HG02571 (cell line): ENCODE results near the gene GGA3.
"Not testable (repeated sequence)": the region's sequence is repeated elsewhere in the genome, so short reads cannot be mapped to it uniquely, and the experiment has no call there.

Experiments used
- ATAC-seq: cut with Tn5 transposase; IDR thresholded peaks from one replicate; pipeline ENCODE4 v1.9.1; 2021; ENCODE audit warnings: mild to moderate bottlenecking, moderate library complexity; ENCODE audit not compliant: unreplicated experiment

GGA3 gene

DNA sequence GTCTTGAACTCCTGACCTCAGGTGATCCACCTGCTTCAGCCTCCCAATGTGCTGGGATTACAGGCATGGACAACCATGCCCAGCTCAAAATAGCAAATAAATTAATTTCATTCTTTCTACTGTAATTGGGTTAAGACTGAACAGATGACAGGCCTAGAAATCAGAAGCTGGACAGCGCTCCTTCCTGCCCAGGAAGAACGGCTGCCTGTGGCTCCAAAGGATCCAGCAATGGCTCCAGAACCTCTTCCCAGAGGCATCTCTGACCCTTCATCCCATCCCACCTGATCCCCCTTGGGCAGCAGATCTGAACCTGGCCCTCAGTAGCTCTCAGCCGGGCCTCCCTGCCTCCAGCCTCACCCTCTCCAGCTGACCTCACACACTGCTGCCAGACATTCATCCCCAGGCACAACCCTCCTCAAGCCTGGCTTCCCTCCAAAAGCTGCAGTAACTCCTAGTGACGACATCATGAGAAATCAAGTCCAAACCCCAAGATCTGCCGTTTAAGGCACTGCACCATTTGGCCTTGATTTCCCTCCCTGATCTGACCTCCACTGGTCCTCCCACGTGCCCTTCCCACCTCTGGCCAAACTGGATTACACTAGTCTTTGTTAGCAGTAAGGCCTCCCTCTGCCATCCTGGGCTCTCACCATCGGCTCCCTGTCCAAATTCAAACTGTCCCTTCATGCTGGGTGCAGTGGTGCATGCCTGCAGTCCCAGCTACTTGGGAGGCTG lies 12.7 kb upstream of the GGA3 start:
- no peak for ATAC-seq

DNA sequence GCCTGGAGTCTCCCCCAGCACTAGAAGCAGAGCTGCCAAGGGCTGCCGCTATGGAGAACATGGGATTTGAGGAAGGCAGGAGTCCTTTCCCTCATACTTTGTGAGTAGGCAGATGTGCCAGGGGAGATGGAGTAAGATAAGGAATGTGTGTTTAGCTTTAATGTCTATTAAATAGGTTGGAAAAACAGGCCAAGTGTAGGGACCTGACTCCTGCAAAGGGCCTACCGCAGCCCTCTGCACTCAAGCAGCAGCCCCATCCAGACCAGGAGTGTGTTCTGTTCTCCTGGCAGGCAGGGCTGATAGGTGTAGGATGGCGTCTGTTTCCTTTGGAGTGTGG lies 11.4 kb upstream of the GGA3 start:
- no peak for ATAC-seq

DNA sequence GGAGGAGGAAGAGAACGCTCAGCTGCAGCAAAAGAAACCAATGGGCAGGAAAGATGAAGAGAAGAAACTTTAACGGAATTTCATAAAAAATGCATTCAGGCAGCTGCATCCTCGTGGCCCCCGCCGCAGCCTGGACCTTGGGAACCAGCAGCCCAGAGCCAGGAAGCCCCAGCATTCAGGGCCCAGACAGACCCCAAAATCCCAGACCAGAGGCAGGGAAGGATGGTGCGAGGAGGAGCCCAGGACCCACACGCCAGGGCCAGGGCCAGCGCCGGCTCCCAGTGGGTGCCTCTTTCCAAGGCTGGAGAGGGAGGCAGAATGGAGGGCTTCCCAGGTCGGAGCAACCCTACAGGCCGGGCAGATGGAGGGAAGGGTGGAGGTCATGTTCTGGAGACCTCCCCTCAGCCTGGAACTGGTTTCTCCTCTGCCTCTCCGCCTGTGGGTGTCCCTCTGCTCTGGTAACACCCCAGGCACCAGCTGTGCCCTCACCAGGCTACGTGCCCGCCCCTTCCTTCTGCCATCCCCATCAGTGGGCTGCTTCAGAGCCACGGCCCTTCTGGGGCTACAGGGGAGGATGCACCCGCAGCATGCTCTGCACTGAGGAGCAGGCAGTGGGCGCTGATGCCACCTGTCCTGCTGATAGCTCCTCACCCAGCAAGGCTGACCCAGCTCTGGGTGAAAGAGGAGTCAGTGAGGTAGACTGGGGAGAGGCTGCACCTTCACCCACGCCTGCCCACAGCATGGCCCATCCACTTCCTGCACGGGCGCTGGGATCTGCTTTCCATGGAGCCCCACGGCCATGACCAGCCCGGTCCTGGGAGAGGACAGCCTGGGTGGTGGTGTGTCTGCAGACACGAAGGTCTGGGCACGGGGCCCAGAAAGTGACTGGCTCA lies 10.8 kb upstream of the GGA3 start:
- ATAC-seq: no peak

DNA sequence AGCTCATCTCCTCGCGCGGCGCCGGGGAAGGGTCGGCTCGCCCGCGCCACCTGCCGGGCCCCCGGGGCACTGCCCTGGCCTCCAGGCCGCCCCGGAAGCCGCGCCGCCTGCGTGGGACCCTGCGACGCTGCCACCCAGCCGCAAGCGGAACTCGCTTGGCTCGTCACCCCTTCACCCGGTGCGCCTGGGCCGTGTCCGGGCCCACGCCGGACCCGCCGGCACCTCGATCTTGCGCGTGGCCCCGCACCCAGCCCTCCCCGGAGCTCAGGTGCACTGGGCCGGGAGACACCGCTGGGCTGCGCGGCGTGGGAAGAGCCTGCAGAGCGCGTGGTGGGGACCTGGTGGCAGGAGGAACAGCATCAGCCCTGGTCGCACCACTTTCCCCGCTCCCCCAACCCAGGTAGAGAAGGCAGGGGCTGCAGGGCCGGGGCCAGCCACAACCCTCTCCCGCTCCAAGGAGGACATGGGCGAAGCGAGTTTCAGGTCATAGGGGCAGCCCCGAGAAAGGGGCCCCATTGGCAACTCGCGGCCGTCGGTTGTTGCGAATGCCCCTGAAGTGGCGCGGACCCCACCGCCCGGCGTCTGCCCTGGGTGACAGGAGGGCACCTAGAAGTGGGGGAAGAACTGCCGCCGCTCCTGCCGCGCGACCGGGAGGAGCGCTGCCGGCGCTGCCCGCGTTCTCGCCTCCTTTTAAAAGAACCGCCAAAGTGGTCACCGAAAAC lies 10.0 kb upstream of the GGA3 start:
- peak; percentile 63 for ATAC-seq

DNA sequence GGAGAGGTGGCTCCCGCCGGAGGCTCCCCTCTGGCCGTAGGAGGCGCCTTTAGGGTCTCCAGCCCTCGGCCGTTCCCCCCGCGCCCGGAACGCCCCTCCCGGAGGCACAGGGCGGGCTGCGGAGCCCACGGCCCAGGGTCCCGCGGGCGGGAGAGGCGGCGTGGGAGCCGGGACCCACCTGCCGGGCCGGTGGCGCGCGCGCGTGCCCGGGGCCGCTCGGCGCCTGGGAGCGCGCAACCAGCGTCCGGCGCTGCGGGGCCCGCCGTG lies 9.5 kb upstream of the GGA3 start, which contains the start of gene MIF4GD:
Gene MIF4GD, minus strand, starts transcription at position 266 of the 267 bp plus-strand sequence. CDS start 1,036 bp downstream, outside the sequence.
- peak; percentile 19 for ATAC-seq

DNA sequence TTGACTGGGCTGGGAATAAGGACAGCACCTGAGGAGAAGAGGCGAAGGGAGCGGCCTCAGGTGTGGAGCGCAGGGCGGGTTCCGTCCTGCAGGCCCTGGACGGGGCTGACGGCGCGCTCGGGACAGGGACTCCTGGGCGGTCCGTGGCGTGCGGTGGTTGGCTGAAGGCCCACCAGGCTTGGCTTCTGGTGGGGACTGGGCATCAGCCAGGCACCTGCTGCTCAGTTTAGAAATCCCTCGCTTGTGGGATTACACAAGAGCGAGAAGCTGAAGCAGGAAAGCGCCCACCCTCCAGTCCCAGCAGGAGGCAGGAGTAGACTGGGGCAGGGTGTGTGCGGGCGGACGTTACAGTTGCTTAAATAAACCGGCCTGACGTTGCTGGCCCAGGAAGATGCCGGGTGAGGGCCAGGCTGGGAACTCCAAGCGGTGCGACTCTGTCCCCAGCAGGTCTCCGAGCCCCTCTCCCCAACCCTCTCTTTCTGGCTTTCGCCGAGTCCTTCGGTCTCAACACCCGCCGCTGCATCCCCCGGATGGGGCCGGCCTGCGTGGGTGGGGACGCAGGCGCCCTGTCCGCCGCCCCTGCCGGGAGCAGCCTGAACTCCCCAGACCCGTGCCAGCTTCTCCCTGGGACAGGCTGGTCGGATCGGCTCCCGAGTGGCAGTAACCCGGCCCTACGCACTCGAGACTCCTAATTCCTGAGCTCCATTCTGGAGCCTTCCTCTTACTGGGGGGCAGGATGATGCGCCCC lies 9.0 kb upstream of the GGA3 start:
- ATAC-seq: peak; percentile 28

DNA sequence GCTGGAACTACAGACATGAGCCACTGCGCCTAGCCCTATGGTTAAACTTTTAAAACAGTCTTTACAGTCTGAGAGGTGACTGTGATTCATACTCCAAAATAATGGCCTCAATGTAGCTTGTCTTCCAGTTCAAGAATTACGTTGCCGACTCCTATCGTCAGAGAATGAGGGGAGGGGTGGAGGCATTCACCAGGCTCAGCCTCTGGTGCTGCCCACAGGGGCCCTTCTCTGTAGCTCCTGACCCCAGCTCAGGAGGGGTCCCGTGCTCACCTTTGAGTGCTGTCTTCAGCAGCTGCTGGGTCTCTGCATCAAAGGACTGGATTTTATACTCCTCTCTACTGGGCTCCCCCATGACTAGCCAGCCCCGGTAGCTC lies 8.4 kb upstream of the GGA3 start:
- ATAC-seq: no peak

DNA sequence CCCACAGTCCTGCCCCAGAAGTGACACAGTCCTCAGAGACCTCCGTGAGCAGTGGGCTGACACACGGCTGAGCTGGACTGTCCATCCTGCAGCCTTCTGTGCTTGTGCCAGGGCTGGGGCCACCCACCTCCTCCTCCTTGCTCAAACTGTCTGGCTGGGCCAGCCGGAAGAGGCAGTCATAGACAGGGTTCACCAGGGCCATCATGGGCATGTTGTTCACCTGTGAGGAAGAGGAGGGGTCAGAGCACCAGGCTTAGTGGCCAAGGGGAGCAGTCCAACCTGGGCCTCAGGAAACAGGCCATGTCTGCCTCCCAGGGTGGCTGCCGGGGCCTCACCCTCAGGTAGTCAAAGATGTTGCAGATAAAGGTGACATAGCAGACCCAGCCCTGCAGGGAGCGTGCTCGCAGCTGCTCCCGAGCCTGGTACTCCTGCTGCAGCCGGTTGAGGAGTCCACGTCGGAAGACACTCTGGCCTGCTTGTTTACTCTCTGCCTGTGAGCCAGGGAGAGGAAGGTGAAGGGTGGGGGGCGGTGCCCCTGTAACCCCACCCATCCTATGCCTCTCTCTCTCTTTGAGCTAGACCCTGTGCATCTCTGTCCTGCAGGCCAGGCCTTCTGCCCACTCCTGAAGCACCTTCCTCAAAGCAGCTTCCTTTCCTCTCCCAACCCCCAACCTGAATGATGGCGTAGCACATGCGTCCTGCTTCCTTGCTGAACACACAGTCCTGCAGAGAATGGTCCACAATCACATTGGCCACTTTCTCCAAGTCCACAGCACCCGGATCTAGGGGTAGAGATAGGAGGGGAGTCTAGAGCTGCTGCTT lies 6.2 kb upstream of the GGA3 start:
- no peak for ATAC-seq

DNA sequence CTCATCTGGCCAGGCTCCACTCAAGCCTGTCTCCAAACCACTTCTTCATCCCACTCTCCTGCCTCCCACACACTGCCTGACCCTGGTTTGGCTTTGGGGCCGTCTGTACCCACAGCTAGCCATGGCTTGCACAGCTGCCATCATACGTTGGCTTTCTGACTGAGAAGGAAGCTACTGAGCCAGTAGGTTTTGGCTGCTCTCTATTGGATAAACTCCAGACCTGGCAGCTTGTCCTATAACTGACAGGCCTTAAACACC lies 5.7 kb upstream of the GGA3 start:
- ATAC-seq: no peak

DNA sequence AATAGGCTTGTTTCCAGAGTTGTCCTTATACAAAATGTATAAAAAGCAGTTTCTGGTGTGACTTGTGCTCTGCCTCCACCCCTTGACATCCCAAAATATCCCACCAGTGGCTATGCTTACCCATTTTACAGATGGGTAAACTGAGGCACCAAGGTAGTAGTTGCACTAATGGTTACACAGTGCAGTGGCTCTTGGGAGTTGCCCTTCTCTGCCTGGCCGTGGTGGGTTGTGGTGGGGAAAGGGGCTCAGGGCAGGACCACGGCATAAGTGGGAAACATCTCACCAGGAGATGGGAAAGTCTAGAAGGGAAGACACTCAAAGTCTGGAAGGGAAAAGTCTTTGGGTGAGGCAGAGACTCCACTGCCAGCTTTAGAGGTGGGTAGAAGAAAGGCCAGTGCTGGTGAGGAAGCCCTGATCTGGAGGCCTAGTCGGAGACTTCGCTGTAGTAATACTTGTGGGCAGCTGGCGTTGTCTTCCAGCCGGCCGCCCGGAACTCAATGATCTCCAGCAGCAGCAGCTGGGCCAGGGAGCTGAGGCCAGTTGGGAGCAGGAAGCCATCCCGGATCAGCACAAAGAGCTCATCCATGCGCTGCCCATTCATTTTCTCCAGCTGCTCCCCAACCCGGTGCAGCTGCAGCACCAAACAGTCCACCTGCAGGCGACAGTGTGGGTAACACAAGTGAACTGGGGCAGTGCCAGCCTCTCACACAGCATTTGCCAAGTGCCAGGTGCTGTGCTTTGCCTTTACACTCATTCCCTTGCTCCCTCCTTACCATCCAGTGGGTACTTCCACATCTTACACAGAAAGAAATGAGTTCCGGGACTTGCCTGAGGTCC lies 5.1 kb upstream of the GGA3 start:
- no peak for ATAC-seq

DNA sequence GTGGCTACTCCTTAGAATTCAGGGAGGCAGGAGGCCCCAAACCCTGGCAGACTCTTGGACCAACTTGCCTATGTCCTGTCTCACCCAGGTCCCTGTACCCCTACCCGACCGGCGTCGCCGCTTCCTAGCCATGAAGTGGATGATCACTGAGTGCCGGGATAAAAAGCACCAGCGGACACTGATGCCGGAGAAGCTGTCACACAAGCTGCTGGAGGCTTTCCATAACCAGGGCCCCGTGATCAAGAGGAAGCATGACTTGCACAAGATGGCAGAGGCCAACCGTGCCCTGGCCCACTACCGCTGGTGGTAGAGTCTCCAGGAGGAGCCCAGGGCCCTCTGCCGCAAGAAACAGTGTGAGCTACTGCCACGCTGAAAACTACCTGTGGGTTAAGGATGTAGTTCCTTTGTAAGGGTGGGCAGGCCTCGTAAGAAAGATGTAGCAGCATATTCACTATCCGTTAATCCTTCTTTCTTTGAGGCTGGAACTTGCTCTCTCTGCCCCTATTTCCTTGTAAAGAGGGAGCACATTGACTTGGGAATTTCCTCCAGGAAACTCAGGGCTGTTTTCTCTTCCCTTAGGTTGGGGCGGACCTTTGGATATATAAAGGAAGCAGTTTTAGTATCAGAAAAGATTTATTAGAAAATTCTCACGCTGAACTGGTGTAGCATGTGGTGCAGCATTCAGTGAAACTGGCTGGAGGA lies 4.4 kb upstream of the GGA3 start:
- ATAC-seq: no peak

DNA sequence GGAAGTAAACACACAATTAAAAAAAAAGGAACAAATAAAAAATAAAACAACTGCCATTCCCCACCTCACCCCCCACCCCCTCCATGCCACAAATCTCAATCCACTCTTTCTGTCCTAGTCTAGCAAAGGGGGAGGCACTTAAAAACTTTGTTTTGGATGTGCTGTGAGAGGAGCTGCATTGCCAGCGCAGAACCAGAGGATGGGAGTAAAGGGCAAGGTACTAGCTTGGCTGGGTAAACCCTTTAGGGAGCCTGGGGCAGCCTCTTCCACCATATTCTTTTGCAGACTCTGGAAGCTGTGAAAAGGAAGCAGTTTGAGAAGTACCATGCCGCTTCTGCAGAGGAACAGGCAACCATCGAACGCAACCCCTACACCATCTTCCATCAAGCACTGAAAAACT lies 1.6 kb upstream of the GGA3 start:
- no peak for ATAC-seq

DNA sequence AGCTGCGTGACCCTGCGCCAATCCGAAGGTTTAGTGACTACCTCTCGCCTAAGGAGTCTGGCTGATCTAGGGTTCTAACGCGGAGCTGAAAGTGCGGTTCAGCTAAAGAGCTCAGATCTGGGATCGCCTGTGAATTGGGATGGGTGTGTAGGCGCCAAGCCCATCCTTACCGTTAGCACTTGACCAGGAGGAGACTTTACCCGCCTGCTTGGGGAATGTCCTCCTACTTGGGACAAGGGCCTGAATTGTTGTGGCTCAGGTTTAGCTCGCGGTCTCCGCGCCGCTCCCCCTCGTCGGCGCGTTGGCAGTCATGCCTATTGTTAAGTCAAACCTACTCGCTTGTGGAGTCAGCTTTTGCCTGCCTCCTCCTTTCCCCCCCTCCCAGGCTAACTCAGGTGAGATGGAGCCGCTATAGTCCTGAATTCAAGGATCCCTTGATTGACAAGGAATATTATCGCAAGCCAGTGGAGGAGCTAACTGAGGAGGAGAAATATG lies 753 bp upstream of the GGA3 start:
- no peak for ATAC-seq

DNA sequence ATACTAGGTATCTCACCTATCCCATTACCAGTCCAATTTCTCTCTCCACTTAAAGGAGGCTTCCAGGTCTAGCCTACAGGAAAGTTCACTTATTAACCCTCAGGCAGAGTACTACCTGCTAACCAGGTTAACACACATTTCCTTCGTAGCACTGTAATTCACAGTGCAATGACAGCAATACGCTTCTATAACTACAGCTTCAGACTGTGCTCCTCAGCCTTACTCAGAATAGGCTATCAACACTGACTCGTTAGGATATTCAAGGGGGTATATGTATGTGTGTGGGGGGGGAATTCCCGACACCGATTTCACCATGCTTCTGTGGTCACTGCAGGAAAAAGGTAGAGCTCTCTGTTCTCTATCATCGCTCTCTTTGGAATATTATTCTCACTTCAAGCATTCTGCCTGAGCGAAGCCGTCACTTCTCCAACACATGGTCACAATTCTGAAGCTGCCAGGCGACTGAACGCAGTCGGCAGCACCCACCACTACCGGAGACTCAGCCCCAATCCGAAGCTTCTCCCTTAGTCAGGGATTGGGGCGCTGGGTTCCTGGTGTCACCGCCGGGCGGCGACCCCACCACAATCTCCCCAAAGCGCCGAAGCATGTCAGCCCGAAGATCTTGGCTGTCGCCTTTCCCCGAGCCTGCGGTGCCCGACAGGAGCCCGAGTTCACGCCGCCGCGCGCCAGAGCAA lies 618 bp downstream of the GGA3 start:
- ATAC-seq: peak; percentile 9

DNA sequence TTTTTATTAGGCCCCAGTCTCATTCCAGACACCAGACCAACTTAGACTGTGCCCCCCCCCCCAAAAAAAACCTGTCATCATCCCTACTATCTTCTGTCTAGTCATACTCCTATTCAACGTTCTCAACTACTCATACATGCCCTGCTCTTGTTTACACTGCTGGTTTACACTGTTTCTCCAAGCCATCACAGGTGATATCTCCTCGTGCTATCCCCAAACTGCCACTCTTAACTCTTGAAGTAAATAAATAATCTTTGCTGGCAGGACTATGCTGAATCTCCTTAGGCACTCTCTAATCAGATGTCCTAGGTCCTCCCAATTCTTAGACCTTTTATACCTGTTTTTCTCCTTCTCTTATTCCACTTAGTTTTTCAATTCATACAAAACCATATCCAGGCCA lies 4.2 kb downstream of the GGA3 start:
- ATAC-seq: not testable (repeated sequence)

DNA sequence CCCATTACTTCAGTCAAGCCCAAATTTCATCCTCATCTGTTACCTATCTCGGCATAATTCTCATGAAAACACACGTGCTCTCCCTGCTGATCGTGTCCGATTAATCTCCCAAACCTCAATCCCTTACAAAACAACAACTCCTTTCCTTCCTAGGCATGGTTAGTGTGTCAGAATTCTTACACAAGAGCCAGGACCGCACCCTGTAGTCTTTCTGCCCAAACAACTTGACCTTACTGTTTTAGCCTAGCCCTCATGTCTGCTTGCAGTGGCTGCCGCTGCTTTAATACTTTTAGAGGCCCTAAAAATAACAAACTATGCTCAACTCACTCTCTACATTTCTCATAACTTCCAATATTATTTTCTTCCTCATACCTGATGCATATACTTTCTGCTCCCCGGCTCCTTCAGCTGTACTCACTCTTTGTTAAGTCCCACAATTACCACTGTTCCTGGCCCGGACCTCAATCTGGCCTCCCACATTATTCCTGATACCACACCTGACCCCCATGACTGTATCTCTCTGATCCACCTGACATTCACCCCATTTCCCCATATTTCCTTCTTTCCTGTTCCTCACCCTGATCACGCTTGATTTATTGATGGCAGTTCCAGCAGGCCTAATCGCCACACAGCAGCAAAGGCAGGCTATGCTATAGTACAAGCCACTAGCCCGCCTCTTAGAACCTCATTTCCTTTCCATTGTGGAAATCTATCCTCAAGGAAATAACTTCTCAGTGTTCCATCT lies 5.3 kb downstream of the GGA3 start:
- not testable (repeated sequence) for ATAC-seq

DNA sequence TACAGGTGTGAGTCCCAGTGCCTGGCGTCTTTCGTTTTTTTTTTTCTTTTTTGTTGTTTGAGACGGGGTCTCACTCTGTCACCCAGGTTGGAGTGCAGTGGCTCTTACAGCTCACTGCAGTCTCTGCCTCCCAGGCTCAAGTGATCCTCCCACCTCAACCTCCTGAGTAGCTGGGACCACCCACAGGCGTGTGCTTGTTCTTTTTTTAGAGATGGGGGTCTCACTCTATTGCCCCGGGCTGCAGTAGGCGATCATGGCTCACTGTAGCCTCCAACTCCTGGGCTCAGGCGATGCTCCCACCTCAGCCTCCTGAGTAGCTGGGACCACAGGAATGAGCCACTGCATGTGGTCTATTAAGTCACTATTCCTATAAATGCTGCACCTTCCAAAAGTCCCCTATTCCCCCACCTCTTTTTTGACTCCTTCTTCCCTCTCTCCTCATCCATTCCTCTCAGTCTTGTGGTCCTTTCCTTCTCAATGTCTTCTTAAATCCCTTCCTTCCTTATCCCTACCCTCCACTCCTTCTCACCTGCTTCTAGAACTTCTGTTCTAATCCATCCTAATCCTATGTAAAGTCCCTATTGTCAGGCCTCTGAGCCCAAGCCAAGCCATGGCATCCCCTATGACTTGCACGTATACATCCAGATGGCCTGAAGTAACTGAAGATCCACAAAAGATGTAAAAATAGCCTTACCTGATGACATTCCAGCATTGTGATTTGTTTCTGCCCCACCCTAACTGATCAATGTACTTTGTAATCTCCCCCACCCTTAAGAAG lies 9.2 kb downstream of the GGA3 start:
- no peak for ATAC-seq
